Skin epidermis (tissue), 12 donors: ENCODE results near the gene CDH13.
A peak's percentile ranks its signal among the peaks of the same experiment; 100 is the strongest.

Experiments used
- H3K27ac ChIP-seq, 21 experiments: fragments of 200-600 bp; sonication (generic) in 11 of 21; one replicate each; pipeline ENCODE4 v1.5.0; 2020; ENCODE audit warnings: mild to moderate bottlenecking in 3 of 21, inconsistent platforms in 2 of 21, moderate library complexity in 2 of 21
- H3K4me3 ChIP-seq, 7 experiments: fragments of 200-600 bp; sonication (generic) in 2 of 7; one replicate each; pipeline ENCODE4 v1.5.0; 2020; ENCODE audit warnings: inconsistent platforms in 2 of 7, mild to moderate bottlenecking in 2 of 7, moderate library complexity in 1 of 7

Gene CDH13

GRCh38 chr16:83744441-83744981 lies 1117.7 kb downstream of the CDH13 start:
- no peak overlapping the region for H3K27ac ChIP-seq
- H3K4me3 ChIP-seq: no peak overlapping the region

- Histone ChIP-seq H3K4me3 (no peak overlapping the region), H3K27ac (no peak overlapping the region)
Measured at GRCh38 chr16:83746611-83747010, 1119.8 kb downstream of the CDH13 start.

- Histone ChIP-seq H3K27ac (no peak overlapping the region), H3K4me3 (no peak overlapping the region)
Measured at GRCh38 chr16:83747936-83748335, 1121.2 kb downstream of the CDH13 start.

- no peak overlapping the region for H3K27ac ChIP-seq
- no peak overlapping the region for H3K4me3 ChIP-seq
Measured at GRCh38 chr16:83755391-83755790, 1128.6 kb downstream of the CDH13 start.

- no peak overlapping the region for H3K4me3 ChIP-seq
Measured at GRCh38 chr16:83762141-83762991, 1135.6 kb downstream of the CDH13 start.

GRCh38 chr16:83762992-83763358 lies 1136.2 kb downstream of the CDH13 start:
- Histone ChIP-seq H3K4me3 (no peak overlapping the region), H3K27ac (no peak overlapping the region)

More at GRCh38 chr16:83762141-83762991, 1135.6 kb downstream of the CDH13 start:
- H3K27ac ChIP-seq: no peak overlapping the region

GRCh38 chr16:83768986-83769385 lies 1142.2 kb downstream of the CDH13 start:
- no peak overlapping the region for H3K27ac ChIP-seq
- H3K4me3 ChIP-seq: no peak overlapping the region

- Histone ChIP-seq H3K4me3 (no peak overlapping the region), H3K27ac (no peak overlapping the region)
Measured at GRCh38 chr16:83769397-83770008, 1142.7 kb downstream of the CDH13 start.

GRCh38 chr16:83771306-83771942 lies 1144.7 kb downstream of the CDH13 start:
- no peak overlapping the region for H3K27ac ChIP-seq

GRCh38 chr16:83772806-83773205 lies 1146.0 kb downstream of the CDH13 start:
- no peak overlapping the region for H3K27ac ChIP-seq
- no peak overlapping the region for H3K4me3 ChIP-seq

More at GRCh38 chr16:83771306-83771942, 1144.7 kb downstream of the CDH13 start:
- no peak overlapping the region for H3K4me3 ChIP-seq

- no peak overlapping the region for H3K27ac ChIP-seq
Measured at GRCh38 chr16:83774066-83774465, 1147.3 kb downstream of the CDH13 start.

GRCh38 chr16:83776944-83777343 lies 1150.2 kb downstream of the CDH13 start:
- Histone ChIP-seq H3K4me3 (no peak overlapping the region), H3K27ac (no peak overlapping the region)

More at GRCh38 chr16:83774066-83774465, 1147.3 kb downstream of the CDH13 start:
- H3K4me3 ChIP-seq: no peak overlapping the region

GRCh38 chr16:83779886-83780285 lies 1153.1 kb downstream of the CDH13 start:
- no peak overlapping the region for H3K4me3 ChIP-seq
- peak overlapping the region in 1 of 21 experiments; percentile 8 for H3K27ac ChIP-seq

- Histone ChIP-seq H3K27ac (no peak overlapping the region), H3K4me3 (no peak overlapping the region)
Measured at GRCh38 chr16:83785455-83785854, 1158.7 kb downstream of the CDH13 start.

- H3K27ac ChIP-seq: no peak overlapping the region
- H3K4me3 ChIP-seq: no peak overlapping the region
Measured at GRCh38 chr16:83789642-83790401, 1163.1 kb downstream of the CDH13 start.

- Histone ChIP-seq H3K27ac (no peak overlapping the region), H3K4me3 (no peak overlapping the region)
Measured at GRCh38 chr16:83791916-83792315, 1165.1 kb downstream of the CDH13 start.

- H3K27ac ChIP-seq: no peak overlapping the region
- H3K4me3 ChIP-seq: no peak overlapping the region
Measured at GRCh38 chr16:83792391-83792790, 1165.6 kb downstream of the CDH13 start.

GRCh38 chr16:83793179-83793578 lies 1166.4 kb downstream of the CDH13 start:
- Histone ChIP-seq H3K27ac (no peak overlapping the region), H3K4me3 (no peak overlapping the region)

- no peak overlapping the region for H3K27ac ChIP-seq
- no peak overlapping the region for H3K4me3 ChIP-seq
Measured at GRCh38 chr16:83794860-83795554, 1168.2 kb downstream of the CDH13 start.
